IMR-90 (cell line): ENCODE results near the gene CLCNKA. TPM values are rescaled to one million over a fixed set of nuclear protein-coding genes. Genes with fewer than 3 reads are reported as not detected.
"Not testable (repeated sequence)": the region's sequence is repeated elsewhere in the genome, so short reads cannot be mapped to it uniquely, and the experiment has no call there.

Experiments used
- ATAC-seq: fragments of 200-7000 bp; cut with Tn5 transposase; 2 replicates; pipeline ENCODE4 v1.9.1; 2020; ENCODE audit warnings: low read depth, mild to moderate bottlenecking, moderate library complexity
- BruUV-seq: library from RNA; stranded (reverse); fragments of 400-500 nt; replicated peaks from 2 replicates; lab custom pipeline; 2021; lab: Mats Ljungman, UMichigan
- CTCF ChIA-PET: fragments of 300-600 bp; formaldehyde crosslinking; extraction: SDS; loops from one replicate; lab custom pipeline; 2021; ENCODE audit warnings: antibody characterized with exemption; lab: Yijun Ruan, JAX
- POLR2A ChIA-PET: fragments of 300-600 bp; sonication (Branson Sonifier 250); formaldehyde crosslinking; loops from one replicate; lab custom pipeline; 2022; ENCODE audit warnings: antibody characterized with exemption; ENCODE audit not compliant: unreplicated experiment; lab: Charles Lee
- DNase-seq: peaks from one replicate; pipeline ENCODE4 v3.0.0; 2013
- H2AFZ ChIP-seq: replicated peaks from 2 replicates; pipeline ENCODE3; 2013; ENCODE audit warnings: low read length, mild to moderate bottlenecking; ENCODE audit not compliant: poor library complexity
- H2AK5ac ChIP-seq: 2 replicates; pipeline ENCODE4 v1.6.1; 2013; ENCODE audit warnings: low read depth, low read length, inconsistent platforms
- H2AK9ac ChIP-seq: replicated peaks from 2 replicates; pipeline ENCODE3; 2013; ENCODE audit warnings: mild to moderate bottlenecking, low read depth, low read length, moderate library complexity; ENCODE audit not compliant: poor library complexity
- H2BK120ac ChIP-seq: 2 replicates; pipeline ENCODE4 v1.6.1; 2013; ENCODE audit warnings: low read depth, low read length, inconsistent platforms
- H2BK15ac ChIP-seq: 3 replicates; pipeline ENCODE4 v1.6.1; 2013; ENCODE audit warnings: low read depth, low read length, inconsistent platforms
- H2BK20ac ChIP-seq: 2 replicates; pipeline ENCODE4 v1.6.1; 2013; ENCODE audit warnings: low read depth, mild to moderate bottlenecking, inconsistent platforms, low read length, moderate library complexity
- H2BK5ac ChIP-seq: 2 replicates; pipeline ENCODE4 v1.6.1; 2013; ENCODE audit warnings: mild to moderate bottlenecking, low read depth, low read length, inconsistent platforms; ENCODE audit not compliant: poor library complexity, severe bottlenecking
- H3K14ac ChIP-seq: replicated peaks from 2 replicates; pipeline ENCODE4 v1.6.1; 2013; ENCODE audit warnings: low read depth, low read length, inconsistent platforms
- H3K18ac ChIP-seq: 2 replicates; pipeline ENCODE4 v1.6.1; 2013; ENCODE audit warnings: low read depth, low read length, control low read depth
- H3K23ac ChIP-seq: 2 replicates; pipeline ENCODE4 v1.6.1; 2013; ENCODE audit warnings: low read depth, low read length, inconsistent platforms
- H3K27ac ChIP-seq: 2 replicates; pipeline ENCODE4 v1.5.1; 2013; ENCODE audit warnings: mild to moderate bottlenecking, control low read depth, low read length; ENCODE audit not compliant: insufficient read depth
- H3K27me3 ChIP-seq: 2 replicates; pipeline ENCODE4 v1.6.1; 2013; ENCODE audit warnings: low read length; ENCODE audit not compliant: control insufficient read depth, insufficient read depth
- H3K36me3 ChIP-seq: 2 replicates; pipeline ENCODE4 v1.6.1; 2013; ENCODE audit warnings: low read length, mixed read lengths; ENCODE audit not compliant: control insufficient read depth, insufficient read depth
- H3K4ac ChIP-seq: 2 replicates; pipeline ENCODE4 v1.6.1; 2013; ENCODE audit warnings: low read depth, low read length, inconsistent platforms
- H3K4me1 ChIP-seq: 2 replicates; pipeline ENCODE4 v1.6.1; 2013; ENCODE audit warnings: low read length, mixed read lengths; ENCODE audit not compliant: control insufficient read depth, insufficient read depth
- H3K4me2 ChIP-seq: 2 replicates; pipeline ENCODE4 v1.6.1; 2013; ENCODE audit warnings: low read depth, mild to moderate bottlenecking, control low read depth, low read length, moderate library complexity
- H3K4me3 ChIP-seq: 2 replicates; pipeline ENCODE4 v1.5.1; 2013; ENCODE audit warnings: low read depth, mild to moderate bottlenecking, control low read depth, low read length, moderate library complexity; ENCODE audit not compliant: insufficient read depth
- H3K56ac ChIP-seq: 2 replicates; pipeline ENCODE4 v1.6.1; 2013; ENCODE audit warnings: low read length, inconsistent platforms; ENCODE audit not compliant: insufficient read depth; ENCODE audit errors: extremely low read depth
- H3K79me1 ChIP-seq, 2 experiments: 2 replicates each; pipeline ENCODE4 v1.6.1; 2013; ENCODE audit warnings: low read length in 2 of 2, inconsistent platforms in 1 of 2, low read depth in 1 of 2
- H3K9ac ChIP-seq: 2 replicates; pipeline ENCODE4 v1.6.1; 2013; ENCODE audit warnings: low read depth, low read length, control low read depth
- H3K9me1 ChIP-seq: 2 replicates; pipeline ENCODE4 v1.6.1; 2013; ENCODE audit warnings: low read length, inconsistent platforms; ENCODE audit not compliant: insufficient read depth
- H3K9me3 ChIP-seq: 2 replicates; pipeline ENCODE4 v1.6.1; 2013; ENCODE audit warnings: low read length; ENCODE audit not compliant: control insufficient read depth, insufficient read depth
- H4K20me1 ChIP-seq: 2 replicates; pipeline ENCODE4 v1.6.1; 2013; ENCODE audit warnings: low read length, inconsistent platforms; ENCODE audit not compliant: insufficient read depth
- H4K5ac ChIP-seq: 2 replicates; pipeline ENCODE4 v1.6.1; 2013; ENCODE audit warnings: mild to moderate bottlenecking, low read depth, low read length, control low read depth
- H4K8ac ChIP-seq, 2 experiments: 2 replicates each; pipeline ENCODE4 v1.6.1; 2013; ENCODE audit warnings: low read depth in 2 of 2, low read length in 2 of 2, control low read depth in 1 of 2, inconsistent platforms in 1 of 2
- H4K91ac ChIP-seq: 2 replicates; pipeline ENCODE4 v1.6.1; 2013; ENCODE audit warnings: low read depth, low read length, inconsistent platforms; ENCODE audit not compliant: insufficient read depth
- BHLHE40 ChIP-seq: fragments of 150-350 bp; IDR thresholded peaks from 2 replicates; pipeline ENCODE4 v1.6.1; 2016; ENCODE audit warnings: mild to moderate bottlenecking, low read depth, low read length
- CHD1 ChIP-seq: IDR thresholded peaks from 2 replicates; pipeline ENCODE4 v1.6.1; 2012; ENCODE audit warnings: low read depth, low read length, improper control_type of control experiment
- POLR2A ChIP-seq: IDR thresholded peaks from 2 replicates; pipeline ENCODE4 v1.6.1; 2012; ENCODE audit warnings: mild to moderate bottlenecking, low read depth, low read length
- RCOR1 ChIP-seq: IDR thresholded peaks from 2 replicates; pipeline ENCODE4 v1.6.1; 2012; ENCODE audit warnings: mild to moderate bottlenecking, low read length, improper control_type of control experiment; ENCODE audit not compliant: insufficient replicate concordance
- SMC3 ChIP-seq: fragments of 150-350 bp; IDR thresholded peaks from 2 replicates; pipeline ENCODE4 v1.6.1; 2016; ENCODE audit warnings: low read depth, mild to moderate bottlenecking, antibody characterized with exemption, low read length, moderate library complexity
- WGBS, 2 experiments: methylation state at CpG; one replicate each; pipeline versions ENCODE4 v1.1.5 to v1.1.7; 2013; ENCODE audit warnings: missing lambda C conversion rate in 2 of 2; ENCODE audit not compliant: insufficient read length in 1 of 2; ENCODE audit errors: extremely low coverage in 2 of 2; 5-methylcytosine and 5-hydroxymethylcytosine counted together
- dilution Hi-C: fragments of 300-500 bp; cut with HindIII; formaldehyde crosslinking; loops from one replicate; pipeline ENCODE4 v1.14.3; 2018; ENCODE audit warnings: low sequenced_read_pairs; ENCODE audit not compliant: unreplicated experiment
- in situ Hi-C: fragments of 300-500 bp; cut with MboI; formaldehyde crosslinking; loops from 3 replicates; pipeline ENCODE4 v1.14.3; 2019; ENCODE audit warnings: low sequenced_read_pairs, inconsistent platforms, mixed read lengths
- intact Hi-C: fragments of 100-400 bp; cut with micrococcal nuclease; formaldehyde crosslinking; loops from 2 replicates; pipeline ENCODE4 v1.10.0; 2022
- polyA plus RNA-seq, 3 experiments: library from polyadenylated mRNA; depleted of rRNA; stranded (reverse); fragments of >200 nt; gene quantifications; 2 replicates each; pipeline ENCODE4 v1.2.3, GENCODE V29; 2012; ENCODE audit warnings: low replicate concordance in 1 of 3
- total RNA-seq: library from RNA; depleted of rRNA; stranded (reverse); fragments of >200 nt; gene quantifications from 2 replicates; pipeline ENCODE4 v1.2.3, GENCODE V29; 2012

CLCNKA gene
- total and polyA plus RNA-seq, 2 of the 4 experiments (the other 2 are of a cell fraction): 0.05 TPM; not detected in 1

DNA sequence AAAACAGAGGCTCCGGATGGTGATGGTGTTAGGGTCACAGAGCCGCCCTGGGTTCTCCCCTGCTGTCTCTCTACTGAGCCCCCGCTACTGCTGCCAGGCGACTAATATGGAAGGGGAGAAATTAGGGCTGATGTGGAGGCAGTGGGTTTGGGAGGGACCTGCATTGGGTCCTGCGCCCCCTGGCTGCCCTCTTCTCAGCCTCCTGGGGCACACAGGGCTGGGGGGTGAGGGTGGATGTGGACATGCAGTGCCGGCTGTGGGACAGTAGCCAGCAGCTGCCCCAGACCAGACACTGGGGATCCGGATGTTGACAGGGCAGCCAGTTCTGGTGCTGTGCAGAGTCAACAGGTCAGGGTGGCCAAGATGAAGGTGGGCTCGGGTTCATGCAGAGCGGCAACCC is 20.3 kb downstream of the CLCNKA start:
- Histone ChIP-seq H4K5ac (no peak overlapping the region), H3K18ac (no peak overlapping the region), H2BK15ac (no peak overlapping the region), H3K27ac (no peak overlapping the region), H3K9me3 (no peaks in the 10 kb centered on the region), H3K9ac (no peak overlapping the region), H2AFZ (peak overlapping the region; percentile 43), H3K9me1 (no peaks in the 10 kb centered on the region), H3K4me3 (no peak overlapping the region), H3K27me3 (peaks cover 43% of the 10 kb centered on the region), H3K4ac (no peak overlapping the region), H3K79me1 (no peaks in the 10 kb centered on the region), H3K4me1 (no peaks in the 10 kb centered on the region), H3K14ac (no peak overlapping the region), H2BK20ac (no peak overlapping the region), H3K56ac (no peak overlapping the region), H3K23ac (no peak overlapping the region), H3K36me3 (no peaks in the 10 kb centered on the region), H4K20me1 (no peaks in the 10 kb centered on the region), H2BK120ac (no peak overlapping the region), H2BK5ac (no peak overlapping the region), H2AK5ac (no peak overlapping the region), H4K91ac (no peak overlapping the region), H4K8ac (no peak overlapping the region), H3K4me2 (no peak overlapping the region), H2AK9ac (no peak overlapping the region)
- intact Hi-C loops: no loop called here
- TF ChIP-seq POLR2A: no peak
- TF ChIP-seq SMC3: no peak
- TF ChIP-seq RCOR1: no peak
- TF ChIP-seq BHLHE40: no peak
- TF ChIP-seq CHD1: no peak
- BruUV-seq: no TSS peak
- dilution Hi-C loops: no loop called here
- in situ Hi-C loops: no loop called here
- DNase-seq: no peak
- CTCF ChIA-PET: no interaction called here
- no CpG with 5 or more reads among the region's 9 CpGs for WGBS, 2 experiments
- no peak for ATAC-seq
- POLR2A ChIA-PET: no interaction called here

DNA sequence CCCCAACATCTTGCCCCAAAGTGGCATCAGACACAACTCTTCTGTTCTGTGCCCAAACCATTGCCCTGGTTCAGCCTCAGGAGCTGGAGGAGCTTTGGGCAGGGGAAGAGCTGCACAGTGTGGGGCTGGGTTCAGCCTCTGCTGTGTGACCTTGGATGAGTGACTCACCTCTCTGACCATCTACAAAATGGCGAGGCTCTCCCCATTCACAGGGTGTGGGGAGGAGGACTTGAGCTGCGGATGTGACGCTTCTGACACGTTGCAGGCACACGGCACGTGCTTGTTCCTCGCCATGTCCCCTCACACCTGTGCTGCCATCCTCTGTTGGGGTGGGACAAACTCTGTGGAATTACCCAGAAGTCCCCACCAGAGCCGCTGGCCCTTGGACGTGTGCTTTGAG is 20.8 kb downstream of the CLCNKA start:
- H4K20me1 ChIP-seq, H3K9ac ChIP-seq, POLR2A ChIA-PET, H3K56ac ChIP-seq, H3K27ac ChIP-seq, H3K9me3 ChIP-seq, H2BK120ac ChIP-seq, H3K4ac ChIP-seq, H4K91ac ChIP-seq, H3K36me3 ChIP-seq, CTCF ChIA-PET, H4K8ac ChIP-seq, H2AFZ ChIP-seq, H3K18ac ChIP-seq, H2BK15ac ChIP-seq, H3K4me1 ChIP-seq, H4K5ac ChIP-seq, H2BK5ac ChIP-seq, H3K9me1 ChIP-seq, BruUV-seq, DNase-seq, H3K23ac ChIP-seq, H3K79me1 ChIP-seq, in situ Hi-C loops, dilution Hi-C loops, H2AK9ac ChIP-seq, H3K14ac ChIP-seq, H2BK20ac ChIP-seq, H3K4me2 ChIP-seq, H3K4me3 ChIP-seq, intact Hi-C loops, H2AK5ac ChIP-seq: not testable (repeated sequence)
- no CpG with 5 or more reads among the region's 9 CpGs for WGBS, 2 experiments
- ATAC-seq: peak; percentile 53
- peaks cover 40% of the 10 kb centered on the region for H3K27me3 ChIP-seq
